SW480 (cell line): ENCODE data around the gene ALKAL2.
"Not testable (repeated sequence)": the region's sequence is repeated elsewhere in the genome, so short reads cannot be mapped to it uniquely, and the experiment has no call there.

ENCODE experiments used
- DNase-seq: peaks from one replicate; pipeline ENCODE4 v3.0.0-alpha.2; 2016; ENCODE audit warnings: low spot score

The ALKAL2 gene

GRCh38 chr2:287911-288757 lies at the start of gene ALKAL2:
Gene ALKAL2, minus strand, starts transcription at chr2:288091. Its CDS starts 256 bp downstream, at chr2:287835.
- no peak for DNase-seq

- not testable (repeated sequence) for DNase-seq
Observed at GRCh38 chr2:336949-337348, 49.1 kb upstream of the ALKAL2 start.

GRCh38 chr2:336360-336759 lies 48.5 kb upstream of the ALKAL2 start:
- no peak for DNase-seq

GRCh38 chr2:332592-332991 lies 44.7 kb upstream of the ALKAL2 start:
- no peak for DNase-seq

- DNase-seq = no peak
Observed at GRCh38 chr2:328761-329160, 40.9 kb upstream of the ALKAL2 start.

- no peak for DNase-seq
Observed at GRCh38 chr2:323035-323434, 35.1 kb upstream of the ALKAL2 start.

GRCh38 chr2:322326-322725 lies 34.4 kb upstream of the ALKAL2 start:
- no peak for DNase-seq

GRCh38 chr2:320561-320960 lies 32.7 kb upstream of the ALKAL2 start:
- no peak for DNase-seq

- DNase-seq = no peak
Observed at GRCh38 chr2:319059-319600, 31.2 kb upstream of the ALKAL2 start.

GRCh38 chr2:317501-318424 lies 29.9 kb upstream of the ALKAL2 start:
- DNase-seq = peak; percentile 38

GRCh38 chr2:316381-316780 lies 28.5 kb upstream of the ALKAL2 start:
- DNase-seq = no peak

- not testable (repeated sequence) for DNase-seq
Observed at GRCh38 chr2:315925-316324, 28.0 kb upstream of the ALKAL2 start.

- DNase-seq = no peak
Observed at GRCh38 chr2:314561-315336, 26.9 kb upstream of the ALKAL2 start.

GRCh38 chr2:313991-314390 lies 26.1 kb upstream of the ALKAL2 start:
- DNase-seq = no peak

- DNase-seq = no peak
Observed at GRCh38 chr2:310994-311393, 23.1 kb upstream of the ALKAL2 start.

GRCh38 chr2:309954-310510 lies 22.1 kb upstream of the ALKAL2 start:
- DNase-seq = no peak

GRCh38 chr2:309148-309953 lies 21.5 kb upstream of the ALKAL2 start:
- DNase-seq = no peak

GRCh38 chr2:305366-305765 lies 17.5 kb upstream of the ALKAL2 start:
- no peak for DNase-seq

GRCh38 chr2:296354-296753 lies 8.5 kb upstream of the ALKAL2 start:
- no peak for DNase-seq

- DNase-seq = no peak
Observed at GRCh38 chr2:295090-295489, 7.2 kb upstream of the ALKAL2 start.
